Right lobe of liver (tissue), 6 donors: ENCODE results near the gene SMIM41. TPM values are rescaled to one million over a fixed set of nuclear protein-coding genes. Genes with fewer than 3 reads are reported as not detected.

Experiments used
- ATAC-seq, 4 donors: fragments of 200-7000 bp; cut with Tn5 transposase; one replicate each; pipeline ENCODE4 v1.9.1; 2020; ENCODE audit warnings: mild to moderate bottlenecking in 4 of 4, moderate library complexity in 4 of 4
- DNase-seq, 3 donors: peaks; one replicate each; pipeline ENCODE4 v3.0.0-alpha.2; 2020
- H3K27ac ChIP-seq, 3 donors: fragments of 200-600 bp; one replicate each; pipeline ENCODE4 v1.8.0; 2022
- H3K27me3 ChIP-seq, 2 donors: fragments of 200-600 bp; one replicate each; pipeline ENCODE4 v1.8.0; 2022
- H3K36me3 ChIP-seq, 4 donors: fragments of 200-600 bp; sonication (generic) in 1 of 4; one replicate each; pipeline versions ENCODE4 v1.5.1 to v1.8.0; 2017 to 2022; ENCODE audit warnings: control low read depth in 1 of 4
- H3K4me1 ChIP-seq, 4 donors: fragments of 200-600 bp; sonication (generic) in 1 of 4; one replicate each; pipeline versions ENCODE4 v1.5.1 to v1.8.0; 2017 to 2022; ENCODE audit warnings: control low read depth in 1 of 4
- H3K4me3 ChIP-seq, 3 donors: fragments of 200-600 bp; one replicate each; pipeline ENCODE4 v1.8.0; 2022
- H3K9me3 ChIP-seq, 4 donors: fragments of 200-600 bp; sonication (generic) in 1 of 4; one replicate each; pipeline versions ENCODE4 v1.5.1 to v1.8.0; 2017 to 2022; ENCODE audit warnings: control low read depth in 1 of 4
- CTCF ChIP-seq, 4 donors: fragments of 200-600 bp in 3 of 4; fragments of 450-650 bp in 1 of 4; IDR thresholded peaks; one replicate each; pipeline versions ENCODE4 v1.5.1 to v1.8.0; 2016 to 2022; ENCODE audit warnings: antibody characterized with exemption in 4 of 4, mild to moderate bottlenecking in 2 of 4
- POLR2A ChIP-seq: fragments of 450-650 bp; IDR thresholded peaks from one replicate; pipeline ENCODE4 v1.6.1; 2017; ENCODE audit warnings: antibody characterized with exemption, mild to moderate bottlenecking
- WGBS: methylation state at CpG from one replicate; pipeline ENCODE4 v1.1.6; 2018; ENCODE audit warnings: low coverage, low lambda C conversion rate; ENCODE audit not compliant: insufficient coverage; ENCODE audit errors: missing lambda C conversion rate; 5-methylcytosine and 5-hydroxymethylcytosine counted together
- intact Hi-C, 2 donors: fragments of 100-400 bp; cut with DNase I; formaldehyde crosslinking; loops; one replicate each; pipeline versions ENCODE4 v1.11.2 to v1.14.1; 2022
- total RNA-seq, 6 experiments: library from RNA; depleted of rRNA in 2 of 6; stranded (reverse); fragments of >200 nt in 2 of 6; fragmentation: NEBNext Ultra II Directional in 3 of 6; extraction: Animal tissue kit (Norgen Biotek cat#: 25700) in 3 of 6; gene quantifications; one replicate each; pipeline versions ENCODE4 v1.1.0 to v1.2.4, GENCODE V29; 2016 to 2023
- donor health status: DM: no; HTN: yes; CAD: no.
- donor health status: DM: no; HTN: no; CAD: no.
- donor health status: DM: no; HTN: no; CAD: no.
- donor health status: DM: no; HTN: yes; CAD: no.
- donor health status: DM: no; HTN: yes; CAD: no.

SMIM41 gene
- total RNA-seq, 6 experiments from 2014 or later, result not detected

GRCh38 chr12:52043386-52044212, 35.9 kb upstream of the SMIM41 start:
- no peak for TF ChIP-seq POLR2A
- TF ChIP-seq CTCF (IDR thresholded peaks at IDR 0.05), result no peak
- intact Hi-C loops, result no loop called here
- Histone ChIP-seq H3K9me3 (no peaks in the 10 kb centered on the region), H3K4me1 (no peaks in the 10 kb centered on the region), H3K36me3 (no peaks in the 10 kb centered on the region), H3K27ac (peak overlapping the region; percentile 5 to 77 (median 63)), H3K27me3 (no peaks in the 10 kb centered on the region), H3K4me3 (no peak overlapping the region)
- DNase-seq, result no peak
- 72% methylated on average over 9 of the region's 21 CpGs for WGBS
- ATAC-seq, result peak; percentile 4 to 15 (median 6)

- intact Hi-C loops, result no loop called here
- no peaks in the 10 kb centered on the region for H3K36me3 ChIP-seq
- WGBS, result 37% methylated on average over 8 of the region's 18 CpGs
- peak overlapping the region; percentile 5 to 77 (median 63) for H3K27ac ChIP-seq
- no peak overlapping the region for H3K4me3 ChIP-seq
- ATAC-seq, result peak; percentile 71 to 78 (median 76)
- no peaks in the 10 kb centered on the region for H3K4me1 ChIP-seq
- peak; percentile 77 to 88 (median 84) for DNase-seq
- no peaks in the 10 kb centered on the region for H3K9me3 ChIP-seq
- TF ChIP-seq POLR2A (no peak), CTCF (IDR thresholded peaks at IDR 0.05) (no peak)
- H3K27me3 ChIP-seq, result no peaks in the 10 kb centered on the region
These were observed 35.1 kb upstream of the SMIM41 start for GRCh38 chr12:52044292-52044983.

GRCh38 chr12:52045794-52046199, 33.7 kb upstream of the SMIM41 start:
- ATAC-seq (peak; percentile 16 to 46 (median 36)), DNase-seq (peak in 1 of 3 donors; percentile 53)
- H3K4me3 ChIP-seq, result no peak overlapping the region
- no peaks in the 10 kb centered on the region for H3K27me3 ChIP-seq
- TF ChIP-seq CTCF (IDR thresholded peaks at IDR 0.05), result no peak
- TF ChIP-seq POLR2A, result no peak
- H3K27ac ChIP-seq, result peak overlapping the region in 2 of 3 donors; percentile 63 to 77
- intact Hi-C loops, result no loop called here
- 50% methylated on average over 2 of the region's 4 CpGs for WGBS
- peaks cover 0 to 8% (median 6%) of the 10 kb centered on the region in 4 donors for H3K4me1 ChIP-seq
- no peaks in the 10 kb centered on the region for H3K36me3 ChIP-seq
- no peaks in the 10 kb centered on the region for H3K9me3 ChIP-seq

- intact Hi-C loops, result no loop called here
- no peak overlapping the region for H3K27ac ChIP-seq
- DNase-seq, result no peak
- no peak for ATAC-seq
- no peaks in the 10 kb centered on the region for H3K27me3 ChIP-seq
- TF ChIP-seq CTCF (IDR thresholded peaks at IDR 0.05) (no peak), POLR2A (no peak)
- peaks cover 0 to 14% (median 7%) of the 10 kb centered on the region in 4 donors for H3K4me1 ChIP-seq
- H3K36me3 ChIP-seq, result no peaks in the 10 kb centered on the region
- no peak overlapping the region for H3K4me3 ChIP-seq
- WGBS, result 67% methylated on average over 2 of the region's 7 CpGs
- H3K9me3 ChIP-seq, result no peaks in the 10 kb centered on the region
These were observed 32.6 kb upstream of the SMIM41 start for GRCh38 chr12:52046859-52047258.
